ENCODE measurements around the gene OTUD7B.

GRCh38 chr1:150020711-150021110, 10.2 kb upstream of the OTUD7B start:
- TF ChIP-seq CTCF (IDR thresholded peaks at IDR 0.05) (no peak), POLR2A (IDR thresholded peaks at IDR 0.05) (no peak)
